Activated CD8-positive, alpha-beta T cell treated with anti-CD3 and anti-CD28 coated beads for 36 hours (primary cell): ENCODE data around the gene ADI1. TPM values are rescaled to one million over a fixed set of nuclear protein-coding genes. Genes with fewer than 3 reads are reported as not detected.
"Not testable (repeated sequence)": the region's sequence is repeated elsewhere in the genome, so short reads cannot be mapped to it uniquely, and the experiment has no call there.

Source experiments
- ATAC-seq: fragments of 200-7000 bp; cut with Tn5 transposase; one replicate; pipeline ENCODE4 v1.10.0; 2021; ENCODE audit warnings: mild to moderate bottlenecking, moderate library complexity
- CTCF ChIA-PET: fragments of 350-600 bp; sonication (Branson Sonifier 250); formaldehyde crosslinking; loops from one replicate; lab custom pipeline; 2021; ENCODE audit warnings: antibody characterized with exemption; lab: Charles Lee
- POLR2A ChIA-PET: fragments of 350-600 bp; sonication (Branson Sonifier 250); formaldehyde crosslinking; loops from one replicate; lab custom pipeline; 2021; ENCODE audit warnings: antibody characterized with exemption; lab: Charles Lee
- DNase-seq: peaks from one replicate; pipeline ENCODE4 v3.0.0-alpha.2; 2020
- H3K27ac Mint-ChIP-seq: one replicate; pipeline ENCODE4 v1.8.0; 2021; ENCODE audit warnings: mild to moderate bottlenecking, mixed read lengths
- H3K27me3 Mint-ChIP-seq: one replicate; pipeline ENCODE4 v1.8.0; 2021; ENCODE audit warnings: mixed read lengths
- H3K36me3 Mint-ChIP-seq: one replicate; pipeline ENCODE4 v1.8.0; 2021; ENCODE audit warnings: low read depth, mixed read lengths
- H3K4me1 Mint-ChIP-seq: one replicate; pipeline ENCODE4 v1.8.0; 2021; ENCODE audit warnings: low read depth, mixed read lengths
- H3K4me3 Mint-ChIP-seq: one replicate; pipeline ENCODE4 v1.8.0; 2021; ENCODE audit warnings: mild to moderate bottlenecking, moderate library complexity, mixed read lengths
- H3K9me3 Mint-ChIP-seq: one replicate; pipeline ENCODE4 v1.8.0; 2021; ENCODE audit warnings: mixed read lengths
- intact Hi-C: fragments of 100-400 bp; cut with micrococcal nuclease; formaldehyde crosslinking; loops from one replicate; pipeline ENCODE4 v1.10.0; 2022
- total RNA-seq, 2 experiments: library from RNA; stranded (reverse); gene quantifications; one replicate each; pipeline ENCODE4 v1.2.3, GENCODE V29; 2021
- TF ChIP-seq, protein P1 (sequence below): fragments of 200-600 bp; IDR thresholded peaks from one replicate; pipeline ENCODE4 v1.8.0; 2022; ENCODE audit warnings: antibody characterized with exemption, mild to moderate bottlenecking

ADI1 gene
- total RNA-seq, 2 experiments from 2014 or later, result 15.7 to 18.2 TPM

- peak overlapping the region; percentile 87 for H3K27ac Mint-ChIP-seq
- peaks cover 26% of the 10 kb centered on the region for H3K4me1 Mint-ChIP-seq
- H3K27me3 Mint-ChIP-seq, result no peaks in the 10 kb centered on the region
- TF ChIP-seq, protein P1, sequence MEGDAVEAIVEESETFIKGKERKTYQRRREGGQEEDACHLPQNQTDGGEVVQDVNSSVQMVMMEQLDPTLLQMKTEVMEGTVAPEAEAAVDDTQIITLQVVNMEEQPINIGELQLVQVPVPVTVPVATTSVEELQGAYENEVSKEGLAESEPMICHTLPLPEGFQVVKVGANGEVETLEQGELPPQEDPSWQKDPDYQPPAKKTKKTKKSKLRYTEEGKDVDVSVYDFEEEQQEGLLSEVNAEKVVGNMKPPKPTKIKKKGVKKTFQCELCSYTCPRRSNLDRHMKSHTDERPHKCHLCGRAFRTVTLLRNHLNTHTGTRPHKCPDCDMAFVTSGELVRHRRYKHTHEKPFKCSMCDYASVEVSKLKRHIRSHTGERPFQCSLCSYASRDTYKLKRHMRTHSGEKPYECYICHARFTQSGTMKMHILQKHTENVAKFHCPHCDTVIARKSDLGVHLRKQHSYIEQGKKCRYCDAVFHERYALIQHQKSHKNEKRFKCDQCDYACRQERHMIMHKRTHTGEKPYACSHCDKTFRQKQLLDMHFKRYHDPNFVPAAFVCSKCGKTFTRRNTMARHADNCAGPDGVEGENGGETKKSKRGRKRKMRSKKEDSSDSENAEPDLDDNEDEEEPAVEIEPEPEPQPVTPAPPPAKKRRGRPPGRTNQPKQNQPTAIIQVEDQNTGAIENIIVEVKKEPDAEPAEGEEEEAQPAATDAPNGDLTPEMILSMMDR, result no peak
- peaks cover 29% of the 10 kb centered on the region for H3K36me3 Mint-ChIP-seq
- ChIA-PET POLR2A (interaction anchor here (0.8 to 1.2 kb wide), 3 partner anchors 14 to 61 kb away, joined by 3 read pairs; no protein-coding TSS in a partner anchor), CTCF (interaction anchor here (0.9 kb wide), 1 partner anchor 137 kb away, joined by 3 read pairs; no protein-coding TSS in a partner anchor)
- peaks cover 7% of the 10 kb centered on the region for H3K9me3 Mint-ChIP-seq
- ATAC-seq, result no peak
- no peak for DNase-seq
- intact Hi-C loops, result no loop called here
- H3K4me3 Mint-ChIP-seq, result peak overlapping the region; percentile 89
These were observed 1.3 kb downstream of the ADI1 start for GRCh38 chr2:3517948-3518495.

GRCh38 chr2:3516831-3517230, 2.5 kb downstream of the ADI1 start:
- POLR2A ChIA-PET, result interaction anchor here (0.9 kb wide), 1 partner anchor 41 kb away, joined by 4 read pairs; the partner anchor contains the start of gene RNASEH1
- Mint-ChIP-seq H3K9me3 (peaks cover 7% of the 10 kb centered on the region), H3K4me1 (peaks cover 25% of the 10 kb centered on the region), H3K27me3 (no peaks in the 10 kb centered on the region), H3K36me3 (peaks cover 36% of the 10 kb centered on the region), H3K4me3 (no peak overlapping the region), H3K27ac (no peak overlapping the region)
- ATAC-seq (no peak), DNase-seq (no peak)
- CTCF ChIA-PET, result interaction anchor here (0.9 kb wide), 1 partner anchor 138 kb away, joined by 3 read pairs; no protein-coding TSS in a partner anchor
- intact Hi-C loops, result no loop called here
- TF ChIP-seq, protein P1, result no peak

DNA sequence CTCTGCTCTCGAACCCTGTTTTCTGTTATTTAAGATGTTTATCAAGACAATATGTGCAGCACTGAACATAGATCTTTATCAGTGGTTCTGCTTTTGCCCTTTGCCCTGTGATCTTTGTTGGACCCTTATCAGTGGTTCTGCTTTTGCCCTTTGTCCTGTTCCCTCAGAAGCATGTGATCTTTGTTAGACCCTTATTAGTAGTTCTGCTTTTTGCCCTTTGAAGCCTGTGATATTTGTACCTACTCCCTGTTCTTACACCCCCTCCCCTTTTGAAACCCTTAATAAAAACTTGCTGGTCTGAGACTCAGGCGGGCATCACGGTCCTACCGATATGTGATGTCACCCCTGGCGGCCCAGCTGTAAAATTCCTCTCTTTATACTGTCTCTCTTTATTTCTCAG, 3.9 kb downstream of the ADI1 start:
- intact Hi-C loops, H3K27me3 Mint-ChIP-seq, CTCF ChIA-PET, POLR2A ChIA-PET, H3K4me3 Mint-ChIP-seq, H3K9me3 Mint-ChIP-seq, H3K27ac Mint-ChIP-seq, DNase-seq, ATAC-seq: not testable (repeated sequence)
- peaks cover 43% of the 10 kb centered on the region for H3K36me3 Mint-ChIP-seq
- H3K4me1 Mint-ChIP-seq, result peaks cover 12% of the 10 kb centered on the region

GRCh38 chr2:3513026-3513810, 6.1 kb downstream of the ADI1 start:
- Mint-ChIP-seq H3K4me3 (no peak overlapping the region), H3K27me3 (no peaks in the 10 kb centered on the region), H3K9me3 (peaks cover 12% of the 10 kb centered on the region), H3K27ac (no peak overlapping the region), H3K4me1 (peaks cover 4% of the 10 kb centered on the region), H3K36me3 (peaks cover 54% of the 10 kb centered on the region)
- no peak for ATAC-seq
- CTCF ChIA-PET, result no interaction called here
- TF ChIP-seq, protein P1, result no peak
- intact Hi-C loops, result no loop called here
- POLR2A ChIA-PET, result interaction anchor here (0.8 kb wide), 1 partner anchor 135 kb away, joined by 3 read pairs; the partner anchor contains the start of gene EIPR1
- no peak for DNase-seq

GRCh38 chr2:3512086-3512485, 7.2 kb downstream of the ADI1 start:
- intact Hi-C loops, result no loop called here
- ChIA-PET CTCF (no interaction called here), POLR2A (no interaction called here)
- H3K27me3 Mint-ChIP-seq, result no peaks in the 10 kb centered on the region
- H3K4me3 Mint-ChIP-seq, result no peak overlapping the region
- peaks cover 12% of the 10 kb centered on the region for H3K9me3 Mint-ChIP-seq
- peaks cover 62% of the 10 kb centered on the region for H3K36me3 Mint-ChIP-seq
- ATAC-seq (no peak), DNase-seq (no peak)
- H3K4me1 Mint-ChIP-seq, result no peaks in the 10 kb centered on the region
- TF ChIP-seq, protein P1, result no peak
- H3K27ac Mint-ChIP-seq, result no peak overlapping the region
